IMR-90 (cell line): Measurements from ENCODE around the gene SLC7A6. TPM values are rescaled to one million over a fixed set of nuclear protein-coding genes. Genes with fewer than 3 reads are reported as not detected.

Experiments
- ATAC-seq: fragments of 200-7000 bp; cut with Tn5 transposase; 2 replicates; pipeline ENCODE4 v1.9.1; 2020; ENCODE audit warnings: low read depth, mild to moderate bottlenecking, moderate library complexity
- BruUV-seq: library from RNA; stranded (reverse); fragments of 400-500 nt; replicated peaks from 2 replicates; lab custom pipeline; 2021; lab: Mats Ljungman, UMichigan
- CTCF ChIA-PET: fragments of 300-600 bp; formaldehyde crosslinking; extraction: SDS; loops from one replicate; lab custom pipeline; 2021; ENCODE audit warnings: antibody characterized with exemption; lab: Yijun Ruan, JAX
- POLR2A ChIA-PET: fragments of 300-600 bp; sonication (Branson Sonifier 250); formaldehyde crosslinking; loops from one replicate; lab custom pipeline; 2022; ENCODE audit warnings: antibody characterized with exemption; ENCODE audit not compliant: unreplicated experiment; lab: Charles Lee
- DNase-seq: peaks from one replicate; pipeline ENCODE4 v3.0.0; 2013
- H2AFZ ChIP-seq: replicated peaks from 2 replicates; pipeline ENCODE3; 2013; ENCODE audit warnings: low read length, mild to moderate bottlenecking; ENCODE audit not compliant: poor library complexity
- H2AK5ac ChIP-seq: 2 replicates; pipeline ENCODE4 v1.6.1; 2013; ENCODE audit warnings: low read depth, low read length, inconsistent platforms
- H2AK9ac ChIP-seq: replicated peaks from 2 replicates; pipeline ENCODE3; 2013; ENCODE audit warnings: mild to moderate bottlenecking, low read depth, low read length, moderate library complexity; ENCODE audit not compliant: poor library complexity
- H2BK120ac ChIP-seq: 2 replicates; pipeline ENCODE4 v1.6.1; 2013; ENCODE audit warnings: low read depth, low read length, inconsistent platforms
- H2BK15ac ChIP-seq: 3 replicates; pipeline ENCODE4 v1.6.1; 2013; ENCODE audit warnings: low read depth, low read length, inconsistent platforms
- H2BK20ac ChIP-seq: 2 replicates; pipeline ENCODE4 v1.6.1; 2013; ENCODE audit warnings: low read depth, mild to moderate bottlenecking, inconsistent platforms, low read length, moderate library complexity
- H2BK5ac ChIP-seq: 2 replicates; pipeline ENCODE4 v1.6.1; 2013; ENCODE audit warnings: mild to moderate bottlenecking, low read depth, low read length, inconsistent platforms; ENCODE audit not compliant: poor library complexity, severe bottlenecking
- H3K14ac ChIP-seq: replicated peaks from 2 replicates; pipeline ENCODE4 v1.6.1; 2013; ENCODE audit warnings: low read depth, low read length, inconsistent platforms
- H3K18ac ChIP-seq: 2 replicates; pipeline ENCODE4 v1.6.1; 2013; ENCODE audit warnings: low read depth, low read length, control low read depth
- H3K23ac ChIP-seq: 2 replicates; pipeline ENCODE4 v1.6.1; 2013; ENCODE audit warnings: low read depth, low read length, inconsistent platforms
- H3K27ac ChIP-seq: 2 replicates; pipeline ENCODE4 v1.5.1; 2013; ENCODE audit warnings: mild to moderate bottlenecking, control low read depth, low read length; ENCODE audit not compliant: insufficient read depth
- H3K27me3 ChIP-seq: 2 replicates; pipeline ENCODE4 v1.6.1; 2013; ENCODE audit warnings: low read length; ENCODE audit not compliant: control insufficient read depth, insufficient read depth
- H3K36me3 ChIP-seq: 2 replicates; pipeline ENCODE4 v1.6.1; 2013; ENCODE audit warnings: low read length, mixed read lengths; ENCODE audit not compliant: control insufficient read depth, insufficient read depth
- H3K4ac ChIP-seq: 2 replicates; pipeline ENCODE4 v1.6.1; 2013; ENCODE audit warnings: low read depth, low read length, inconsistent platforms
- H3K4me1 ChIP-seq: 2 replicates; pipeline ENCODE4 v1.6.1; 2013; ENCODE audit warnings: low read length, mixed read lengths; ENCODE audit not compliant: control insufficient read depth, insufficient read depth
- H3K4me2 ChIP-seq: 2 replicates; pipeline ENCODE4 v1.6.1; 2013; ENCODE audit warnings: low read depth, mild to moderate bottlenecking, control low read depth, low read length, moderate library complexity
- H3K4me3 ChIP-seq: 2 replicates; pipeline ENCODE4 v1.5.1; 2013; ENCODE audit warnings: low read depth, mild to moderate bottlenecking, control low read depth, low read length, moderate library complexity; ENCODE audit not compliant: insufficient read depth
- H3K56ac ChIP-seq: 2 replicates; pipeline ENCODE4 v1.6.1; 2013; ENCODE audit warnings: low read length, inconsistent platforms; ENCODE audit not compliant: insufficient read depth; ENCODE audit errors: extremely low read depth
- H3K79me1 ChIP-seq, 2 experiments: 2 replicates each; pipeline ENCODE4 v1.6.1; 2013; ENCODE audit warnings: low read length in 2 of 2, inconsistent platforms in 1 of 2, low read depth in 1 of 2
- H3K9ac ChIP-seq: 2 replicates; pipeline ENCODE4 v1.6.1; 2013; ENCODE audit warnings: low read depth, low read length, control low read depth
- H3K9me1 ChIP-seq: 2 replicates; pipeline ENCODE4 v1.6.1; 2013; ENCODE audit warnings: low read length, inconsistent platforms; ENCODE audit not compliant: insufficient read depth
- H3K9me3 ChIP-seq: 2 replicates; pipeline ENCODE4 v1.6.1; 2013; ENCODE audit warnings: low read length; ENCODE audit not compliant: control insufficient read depth, insufficient read depth
- H4K20me1 ChIP-seq: 2 replicates; pipeline ENCODE4 v1.6.1; 2013; ENCODE audit warnings: low read length, inconsistent platforms; ENCODE audit not compliant: insufficient read depth
- H4K5ac ChIP-seq: 2 replicates; pipeline ENCODE4 v1.6.1; 2013; ENCODE audit warnings: mild to moderate bottlenecking, low read depth, low read length, control low read depth
- H4K8ac ChIP-seq, 2 experiments: 2 replicates each; pipeline ENCODE4 v1.6.1; 2013; ENCODE audit warnings: low read depth in 2 of 2, low read length in 2 of 2, control low read depth in 1 of 2, inconsistent platforms in 1 of 2
- H4K91ac ChIP-seq: 2 replicates; pipeline ENCODE4 v1.6.1; 2013; ENCODE audit warnings: low read depth, low read length, inconsistent platforms; ENCODE audit not compliant: insufficient read depth
- CEBPB ChIP-seq: IDR thresholded peaks from 2 replicates; pipeline ENCODE4 v1.6.1; 2012; ENCODE audit warnings: low read depth, low read length, improper control_type of control experiment
- CHD1 ChIP-seq: IDR thresholded peaks from 2 replicates; pipeline ENCODE4 v1.6.1; 2012; ENCODE audit warnings: low read depth, low read length, improper control_type of control experiment
- ELK1 ChIP-seq: fragments of 150-350 bp; IDR thresholded peaks from 2 replicates; pipeline ENCODE4 v1.6.1; 2016; ENCODE audit warnings: low read depth, mild to moderate bottlenecking, low read length, moderate library complexity, borderline replicate concordance
- FOS ChIP-seq: fragments of 150-350 bp; IDR thresholded peaks from 2 replicates; pipeline ENCODE4 v1.6.1; 2016; ENCODE audit warnings: low read depth, low read length
- MAZ ChIP-seq: IDR thresholded peaks from 2 replicates; pipeline ENCODE4 v1.6.1; 2012; ENCODE audit warnings: low read depth, mild to moderate bottlenecking, low read length, improper control_type of control experiment, moderate library complexity, borderline replicate concordance
- RAD21 ChIP-seq: IDR thresholded peaks from 2 replicates; pipeline ENCODE4 v1.6.1; 2012; ENCODE audit warnings: low read length, improper control_type of control experiment
- RCOR1 ChIP-seq: IDR thresholded peaks from 2 replicates; pipeline ENCODE4 v1.6.1; 2012; ENCODE audit warnings: mild to moderate bottlenecking, low read length, improper control_type of control experiment; ENCODE audit not compliant: insufficient replicate concordance
- SMC3 ChIP-seq: fragments of 150-350 bp; IDR thresholded peaks from 2 replicates; pipeline ENCODE4 v1.6.1; 2016; ENCODE audit warnings: low read depth, mild to moderate bottlenecking, antibody characterized with exemption, low read length, moderate library complexity
- WGBS, 2 experiments: methylation state at CpG; one replicate each; pipeline versions ENCODE4 v1.1.5 to v1.1.7; 2013; ENCODE audit warnings: missing lambda C conversion rate in 2 of 2; ENCODE audit not compliant: insufficient read length in 1 of 2; ENCODE audit errors: extremely low coverage in 2 of 2; 5-methylcytosine and 5-hydroxymethylcytosine counted together
- dilution Hi-C: fragments of 300-500 bp; cut with HindIII; formaldehyde crosslinking; loops from one replicate; pipeline ENCODE4 v1.14.3; 2018; ENCODE audit warnings: low sequenced_read_pairs; ENCODE audit not compliant: unreplicated experiment
- in situ Hi-C: fragments of 300-500 bp; cut with MboI; formaldehyde crosslinking; loops from 3 replicates; pipeline ENCODE4 v1.14.3; 2019; ENCODE audit warnings: low sequenced_read_pairs, inconsistent platforms, mixed read lengths
- intact Hi-C: fragments of 100-400 bp; cut with micrococcal nuclease; formaldehyde crosslinking; loops from 2 replicates; pipeline ENCODE4 v1.10.0; 2022
- polyA plus RNA-seq, 3 experiments: library from polyadenylated mRNA; depleted of rRNA; stranded (reverse); fragments of >200 nt; gene quantifications; 2 replicates each; pipeline ENCODE4 v1.2.3, GENCODE V29; 2012; ENCODE audit warnings: low replicate concordance in 1 of 3
- total RNA-seq: library from RNA; depleted of rRNA; stranded (reverse); fragments of >200 nt; gene quantifications from 2 replicates; pipeline ENCODE4 v1.2.3, GENCODE V29; 2012
- TF ChIP-seq, protein P1 (sequence below): conservative IDR thresholded peaks from 2 replicates; pipeline ENCODE4 v1.5.1; 2012; ENCODE audit warnings: mild to moderate bottlenecking, low read depth, low read length, improper control_type of control experiment

SLC7A6 gene
- total and polyA plus RNA-seq, 2 of the 4 experiments (the other 2 are of a cell fraction) = 29.4 to 36.1 TPM

- intact Hi-C loops (loop anchor here (1.0 to 10.0 kb wide), 4 partner anchors 18 to 244 kb away; partner anchors contain the start of genes NFATC3, PLA2G15, PRMT7 and SLC7A6OS), in situ Hi-C loops (loop anchor here (5.0 kb wide), 1 partner anchor 66 kb away; the partner anchor contains the start of gene SLC7A6), dilution Hi-C loops (no loop called here)
- peaks cover 16% of the 10 kb centered on the region for H3K36me3 ChIP-seq
- no peak overlapping the region for H3K9ac ChIP-seq
- 0% methylated on average over 4 of the region's 13 CpGs; no CpG with 5 or more reads in 1 of the 2 experiments for WGBS, 2 experiments
- H3K9me1 ChIP-seq = 0 out of 2 replicates have a peak, but pooled peaks cover 2% of the 10 kb centered on the region
- H2AK5ac ChIP-seq = no peak overlapping the region
- no peak overlapping the region for H4K8ac ChIP-seq
- ChIA-PET CTCF (interaction anchor here (0.7 to 2.4 kb wide), 5 partner anchors 17 to 70 kb away, joined by 3 to 10 read pairs (median 4); partner anchors contain the start of gene SLC7A6), POLR2A (no interaction called here)
- H3K9me3 ChIP-seq = no peaks in the 10 kb centered on the region
- no peak overlapping the region for H4K91ac ChIP-seq
- peaks cover 6% of the 10 kb centered on the region; the same call in 1 of the 2 replicates for H4K20me1 ChIP-seq
- TF ChIP-seq RAD21 (peak; percentile 92), ELK1 (no peak), RCOR1 (no peak), FOS (no peak), SMC3 (peak; percentile 68), CEBPB (peak; percentile 20; the same call in 1 of the 2 replicates), CHD1 (no peak), MAZ (no peak; the same call in 1 of the 2 replicates)
- TF ChIP-seq, protein P1, sequence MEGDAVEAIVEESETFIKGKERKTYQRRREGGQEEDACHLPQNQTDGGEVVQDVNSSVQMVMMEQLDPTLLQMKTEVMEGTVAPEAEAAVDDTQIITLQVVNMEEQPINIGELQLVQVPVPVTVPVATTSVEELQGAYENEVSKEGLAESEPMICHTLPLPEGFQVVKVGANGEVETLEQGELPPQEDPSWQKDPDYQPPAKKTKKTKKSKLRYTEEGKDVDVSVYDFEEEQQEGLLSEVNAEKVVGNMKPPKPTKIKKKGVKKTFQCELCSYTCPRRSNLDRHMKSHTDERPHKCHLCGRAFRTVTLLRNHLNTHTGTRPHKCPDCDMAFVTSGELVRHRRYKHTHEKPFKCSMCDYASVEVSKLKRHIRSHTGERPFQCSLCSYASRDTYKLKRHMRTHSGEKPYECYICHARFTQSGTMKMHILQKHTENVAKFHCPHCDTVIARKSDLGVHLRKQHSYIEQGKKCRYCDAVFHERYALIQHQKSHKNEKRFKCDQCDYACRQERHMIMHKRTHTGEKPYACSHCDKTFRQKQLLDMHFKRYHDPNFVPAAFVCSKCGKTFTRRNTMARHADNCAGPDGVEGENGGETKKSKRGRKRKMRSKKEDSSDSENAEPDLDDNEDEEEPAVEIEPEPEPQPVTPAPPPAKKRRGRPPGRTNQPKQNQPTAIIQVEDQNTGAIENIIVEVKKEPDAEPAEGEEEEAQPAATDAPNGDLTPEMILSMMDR = peak; percentile 94
- no peaks in the 10 kb centered on the region for H3K27me3 ChIP-seq
- no peak overlapping the region for H3K56ac ChIP-seq
- no peak overlapping the region for H3K4me2 ChIP-seq
- ATAC-seq (peak; percentile 86), DNase-seq (peak; percentile 83)
- no peak overlapping the region for H3K14ac ChIP-seq
- H2AFZ ChIP-seq = no peak overlapping the region
- H3K4me1 ChIP-seq = peaks cover 10% of the 10 kb centered on the region
- no peak overlapping the region for H2BK15ac ChIP-seq
- H2BK5ac ChIP-seq = no peak overlapping the region
- no peak overlapping the region for H2BK20ac ChIP-seq
- no peak overlapping the region for H4K5ac ChIP-seq
- H3K18ac ChIP-seq = no peak overlapping the region
- H3K27ac ChIP-seq = no peak overlapping the region
- H2BK120ac ChIP-seq = no peak overlapping the region
- peaks cover 0 to 3% of the 10 kb centered on the region in 2 experiments; a peak in 1 of 4 replicates for H3K79me1 ChIP-seq
- no peak overlapping the region for H3K23ac ChIP-seq
- BruUV-seq = no TSS peak
- H3K4ac ChIP-seq = no peak overlapping the region
- no peak overlapping the region for H3K4me3 ChIP-seq
- no peak overlapping the region for H2AK9ac ChIP-seq
Measured at GRCh38 chr16:68328151-68328859, 64.0 kb downstream of the SLC7A6 start.
